Neutrophil (primary cell): ENCODE data around the gene AREL1.

ENCODE experiments used
- H3K27ac ChIP-seq: fragments of 200-600 bp; sonication (generic); 2 replicates; pipeline ENCODE4 v1.5.1; 2016; ENCODE audit warnings: mild to moderate bottlenecking, moderate library complexity
- H3K27me3 ChIP-seq: fragments of 200-600 bp; sonication (generic); 2 replicates; pipeline ENCODE4 v1.6.0; 2016; ENCODE audit warnings: mild to moderate bottlenecking
- H3K36me3 ChIP-seq: fragments of 200-600 bp; sonication (generic); 2 replicates; pipeline ENCODE4 v1.5.1; 2017
- H3K4me1 ChIP-seq, 2 experiments: fragments of 200-600 bp in 1 of 2; sonication (generic) in 1 of 2; 1 replicate in 1 of 2; 2 replicates in 1 of 2; pipeline versions ENCODE4 v1.5.1 to v1.6.1; 2013 to 2016; ENCODE audit warnings: low read depth in 1 of 2, low read length in 1 of 2, mild to moderate bottlenecking in 1 of 2, moderate library complexity in 1 of 2; ENCODE audit not compliant: control insufficient read depth in 1 of 2, insufficient read depth in 1 of 2
- H3K4me3 ChIP-seq, 2 experiments: fragments of 200-600 bp in 1 of 2; sonication (generic) in 1 of 2; 1 replicate in 1 of 2; 2 replicates in 1 of 2; pipeline ENCODE4 v1.5.1; 2013 to 2016; ENCODE audit warnings: low read depth in 1 of 2, low read length in 1 of 2, mild to moderate bottlenecking in 1 of 2, moderate library complexity in 1 of 2
- H3K9me3 ChIP-seq: fragments of 200-600 bp; sonication (generic); 2 replicates; pipeline ENCODE4 v1.5.1; 2016
- CTCF ChIP-seq: fragments of 200-600 bp; sonication (generic); IDR thresholded peaks from 2 replicates; pipeline ENCODE4 v1.5.1; 2016; ENCODE audit warnings: antibody characterized with exemption

The AREL1 gene

GRCh38 chr14:74691456-74691855 is 21.4 kb downstream of the AREL1 start:
- H3K36me3 ChIP-seq = peaks cover 36% of the 10 kb centered on the region
- no peak overlapping the region for H3K4me3 ChIP-seq
- no peak for TF ChIP-seq CTCF
- H3K9me3 ChIP-seq = no peaks in the 10 kb centered on the region
- peak overlapping the region; percentile 72 for H3K27ac ChIP-seq
- H3K27me3 ChIP-seq = no peaks in the 10 kb centered on the region
- peaks cover 45 to 49% of the 10 kb centered on the region in 2 experiments for H3K4me1 ChIP-seq

GRCh38 chr14:74685921-74686678 is 26.8 kb downstream of the AREL1 start:
- no peak for TF ChIP-seq CTCF
- Histone ChIP-seq H3K36me3 (peaks cover 54% of the 10 kb centered on the region), H3K27ac (peak overlapping the region; percentile 85), H3K9me3 (no peaks in the 10 kb centered on the region), H3K27me3 (no peaks in the 10 kb centered on the region), H3K4me3 (no peak overlapping the region), H3K4me1 (peaks cover 51 to 55% of the 10 kb centered on the region in 2 experiments)

GRCh38 chr14:74685056-74685455 is 27.8 kb downstream of the AREL1 start:
- Histone ChIP-seq H3K4me1 (peaks cover 48 to 55% of the 10 kb centered on the region in 2 experiments), H3K9me3 (no peaks in the 10 kb centered on the region), H3K27me3 (no peaks in the 10 kb centered on the region), H3K36me3 (peaks cover 51% of the 10 kb centered on the region), H3K27ac (peak overlapping the region; percentile 85), H3K4me3 (peak overlapping the region; percentile 39 to 51)
- TF ChIP-seq CTCF = no peak

- H3K27me3 ChIP-seq = no peaks in the 10 kb centered on the region
- TF ChIP-seq CTCF = peak; percentile 28
- peak overlapping the region; percentile 39 to 51 for H3K4me3 ChIP-seq
- H3K4me1 ChIP-seq = peaks cover 48 to 55% of the 10 kb centered on the region in 2 experiments
- no peaks in the 10 kb centered on the region for H3K9me3 ChIP-seq
- peaks cover 49% of the 10 kb centered on the region for H3K36me3 ChIP-seq
- H3K27ac ChIP-seq = peak overlapping the region; percentile 85
Measured at GRCh38 chr14:74684434-74684833, 28.4 kb downstream of the AREL1 start.

GRCh38 chr14:74683406-74683805 is 29.5 kb downstream of the AREL1 start:
- no peaks in the 10 kb centered on the region for H3K27me3 ChIP-seq
- H3K36me3 ChIP-seq = peaks cover 48% of the 10 kb centered on the region
- H3K9me3 ChIP-seq = no peaks in the 10 kb centered on the region
- peak overlapping the region; percentile 39 to 51 for H3K4me3 ChIP-seq
- H3K27ac ChIP-seq = peak overlapping the region; percentile 85
- no peak for TF ChIP-seq CTCF
- peaks cover 48 to 55% of the 10 kb centered on the region in 2 experiments for H3K4me1 ChIP-seq
